Activated T-cell treated with anti-CD3 and anti-CD28 coated beads for 4 hours (primary cell): ENCODE measurements around the gene PLEKHG4B.
A peak's percentile ranks its signal among the peaks of the same experiment; 100 is the strongest.

ENCODE experiments used
- DNase-seq: peaks from one replicate; pipeline ENCODE4 v3.0.0-alpha.2; 2020

Gene PLEKHG4B

GRCh38 chr5:172841-173251 lies 80.9 kb downstream of the PLEKHG4B start:
- DNase-seq, result no peak

GRCh38 chr5:173392-174290 lies 81.7 kb downstream of the PLEKHG4B start:
- DNase-seq, result no peak

GRCh38 chr5:174291-174600 lies 82.3 kb downstream of the PLEKHG4B start:
- DNase-seq, result no peak

GRCh38 chr5:174876-175465 lies 83.0 kb downstream of the PLEKHG4B start:
- DNase-seq, result no peak

GRCh38 chr5:176296-176823 lies 84.4 kb downstream of the PLEKHG4B start:
- DNase-seq, result no peak

GRCh38 chr5:178110-178509 lies 86.1 kb downstream of the PLEKHG4B start:
- DNase-seq, result no peak

- DNase-seq, result no peak
These were observed 87.4 kb downstream of the PLEKHG4B start for GRCh38 chr5:179401-179800.

- no peak for DNase-seq
These were observed 88.4 kb downstream of the PLEKHG4B start for GRCh38 chr5:180286-180918.

GRCh38 chr5:181160-181559 lies 89.2 kb downstream of the PLEKHG4B start:
- no peak for DNase-seq

- DNase-seq, result no peak
These were observed 89.6 kb downstream of the PLEKHG4B start for GRCh38 chr5:181566-181965.

- DNase-seq, result no peak
These were observed 90.2 kb downstream of the PLEKHG4B start for GRCh38 chr5:182126-182525.

- DNase-seq, result no peak
These were observed 92.5 kb downstream of the PLEKHG4B start for GRCh38 chr5:184471-184870.

DNA sequence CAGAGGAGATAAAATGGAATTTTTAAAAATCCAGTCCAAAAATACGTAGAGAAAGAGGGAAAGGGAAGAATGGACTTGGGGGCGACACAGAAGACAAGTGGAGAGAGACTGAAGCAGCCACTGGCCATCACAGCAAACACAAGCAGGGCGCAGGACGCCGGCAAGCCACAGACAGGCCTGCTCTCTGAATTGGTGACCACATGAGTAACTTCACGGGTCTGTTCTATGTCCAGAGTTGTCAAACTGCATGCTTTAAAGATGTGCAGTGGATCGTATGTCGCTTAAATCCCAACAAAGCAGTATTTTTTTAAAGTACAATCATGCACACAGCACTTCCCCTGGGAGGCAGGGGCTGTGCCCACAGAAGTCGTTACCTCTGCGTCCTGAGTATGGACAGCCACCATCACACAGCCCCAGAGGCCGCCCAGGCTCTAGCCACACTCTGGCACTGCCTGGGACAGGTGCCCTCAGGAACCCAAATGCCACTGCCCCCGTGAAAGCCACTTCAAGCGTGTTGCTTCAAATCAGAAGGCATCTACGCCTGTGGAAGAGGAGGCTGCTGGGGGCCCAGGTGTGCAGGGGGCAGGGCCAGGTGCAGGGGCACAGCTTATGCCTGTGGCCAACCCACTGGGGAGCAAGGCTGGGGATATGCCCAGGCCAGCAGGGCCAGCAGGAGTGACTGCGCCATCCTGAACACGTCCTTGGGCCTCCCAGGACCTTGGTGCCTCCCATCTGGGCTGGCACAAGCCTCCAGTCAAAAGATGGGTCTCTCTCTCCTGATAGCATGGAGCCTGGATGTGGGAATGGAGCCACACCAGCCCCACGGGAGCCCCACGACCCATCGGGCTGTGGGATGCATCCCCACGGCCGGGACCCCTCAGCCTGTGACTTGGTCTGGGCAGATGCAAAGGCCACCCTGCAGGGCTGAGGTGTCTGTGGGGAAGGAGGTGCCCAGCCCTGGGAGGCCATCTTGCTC lies 93.4 kb downstream of the PLEKHG4B start:
- no peak for DNase-seq

GRCh38 chr5:186091-187041 lies 94.4 kb downstream of the PLEKHG4B start:
- no peak for DNase-seq

- no peak for DNase-seq
These were observed 95.1 kb downstream of the PLEKHG4B start for GRCh38 chr5:187042-187431.

DNA sequence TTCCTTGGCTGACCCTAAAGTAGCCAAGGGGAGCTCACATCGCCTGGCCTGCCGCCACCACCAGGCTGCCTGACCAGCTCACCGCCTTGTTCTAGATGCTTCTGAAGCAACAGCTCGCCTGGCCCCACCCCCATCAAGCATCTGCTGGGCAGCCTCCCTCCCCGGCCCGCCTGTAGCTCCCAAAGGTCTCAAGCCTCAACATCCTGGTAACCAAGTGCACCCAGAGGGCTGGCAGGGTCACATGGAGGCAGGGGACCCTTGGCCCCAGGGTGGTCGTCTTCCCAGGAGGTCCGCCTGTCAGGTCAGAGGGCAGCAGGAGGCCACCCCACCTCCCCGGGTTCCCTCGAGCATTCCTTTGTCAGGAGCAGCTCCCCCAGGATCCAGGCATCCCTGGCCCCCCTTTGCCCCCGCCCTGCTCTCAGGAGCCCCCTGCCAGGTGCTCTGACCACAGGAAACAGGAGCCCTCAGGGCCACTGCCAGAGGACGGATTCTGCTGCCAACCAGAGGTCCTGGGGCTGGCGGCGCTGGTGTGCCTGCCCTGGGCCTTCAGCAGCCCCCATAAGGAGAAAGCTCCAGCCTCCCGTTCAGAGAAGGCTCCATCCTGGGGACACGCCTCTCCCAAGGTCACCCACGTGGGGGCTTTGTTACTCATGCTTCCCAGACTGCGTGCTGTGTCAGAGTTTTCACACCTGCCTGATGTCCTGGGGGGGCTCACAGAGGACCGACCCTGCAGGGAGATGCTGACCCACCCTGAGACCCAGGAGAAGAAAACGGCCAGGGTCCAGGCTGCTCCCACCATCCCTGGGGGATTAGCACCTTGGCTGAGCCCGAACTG lies 95.9 kb downstream of the PLEKHG4B start:
- DNase-seq, result no peak

DNA sequence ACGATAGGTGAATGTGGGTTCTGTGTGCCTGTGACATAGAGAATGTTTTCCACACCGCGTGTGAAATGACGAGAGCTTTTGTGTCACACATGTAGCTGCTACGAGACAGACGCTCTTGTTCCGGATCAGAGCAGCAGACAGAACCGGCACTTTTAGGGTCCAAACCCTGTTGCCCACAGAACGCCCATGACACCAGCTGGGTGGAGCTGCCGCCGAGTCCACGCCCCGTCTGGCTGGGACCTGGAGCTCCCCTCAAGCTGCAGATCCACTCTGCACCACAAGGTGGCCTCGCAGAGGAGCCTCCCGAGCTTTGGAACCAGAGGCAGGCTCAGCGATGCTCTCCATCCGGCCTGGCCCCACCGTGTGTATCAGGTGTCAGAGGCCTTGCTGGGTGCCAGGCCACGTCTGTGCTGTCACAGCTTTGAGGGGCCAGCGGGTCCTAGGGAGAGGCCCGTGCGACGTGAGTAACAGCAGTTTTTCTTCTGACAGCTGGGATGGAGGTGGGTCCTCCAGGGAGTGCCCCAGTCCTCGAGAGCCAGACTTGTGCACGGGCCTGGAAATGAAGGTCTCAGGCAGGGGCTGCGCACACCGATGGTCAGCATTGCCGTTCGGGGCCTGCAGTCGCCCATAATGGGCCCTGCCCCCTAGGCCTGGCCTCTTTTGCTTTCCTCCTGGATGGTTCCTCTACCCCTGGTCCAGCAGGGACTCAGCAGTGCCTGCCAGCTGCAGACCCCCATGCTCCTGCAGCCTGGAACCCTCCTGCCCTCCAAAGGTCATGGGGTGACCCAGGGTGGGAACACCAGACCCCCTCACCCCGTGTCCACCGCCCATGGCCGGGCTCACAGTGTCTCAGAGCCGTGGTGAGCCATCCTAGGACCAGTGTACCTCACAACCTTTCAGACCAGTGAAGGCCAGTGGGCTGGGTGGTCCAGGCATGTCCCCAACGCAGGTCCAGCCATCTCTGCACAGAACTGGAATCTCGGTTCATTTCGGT lies 96.8 kb downstream of the PLEKHG4B start:
- DNase-seq, result peak; percentile 83

DNA sequence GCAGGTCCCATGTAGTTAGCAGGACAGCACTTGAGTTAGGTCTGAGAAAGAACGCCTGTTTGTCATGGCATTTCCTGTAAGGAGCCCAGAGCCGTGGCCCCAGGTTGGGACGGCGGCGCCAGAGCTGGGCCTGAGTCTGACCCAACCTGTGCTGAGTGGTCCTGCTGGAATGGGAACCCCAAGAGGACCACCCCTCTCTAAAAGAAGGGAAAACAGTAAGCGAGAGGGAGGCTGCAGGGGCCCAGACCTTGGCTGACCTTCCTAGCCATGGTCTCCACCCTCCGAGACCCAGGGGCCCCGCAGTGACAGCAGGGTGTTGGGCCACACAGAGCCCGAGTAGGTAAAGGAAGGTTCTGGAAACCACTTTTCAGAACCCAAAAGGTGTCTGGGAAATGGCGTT lies 97.5 kb downstream of the PLEKHG4B start:
- DNase-seq, result no peak

DNA sequence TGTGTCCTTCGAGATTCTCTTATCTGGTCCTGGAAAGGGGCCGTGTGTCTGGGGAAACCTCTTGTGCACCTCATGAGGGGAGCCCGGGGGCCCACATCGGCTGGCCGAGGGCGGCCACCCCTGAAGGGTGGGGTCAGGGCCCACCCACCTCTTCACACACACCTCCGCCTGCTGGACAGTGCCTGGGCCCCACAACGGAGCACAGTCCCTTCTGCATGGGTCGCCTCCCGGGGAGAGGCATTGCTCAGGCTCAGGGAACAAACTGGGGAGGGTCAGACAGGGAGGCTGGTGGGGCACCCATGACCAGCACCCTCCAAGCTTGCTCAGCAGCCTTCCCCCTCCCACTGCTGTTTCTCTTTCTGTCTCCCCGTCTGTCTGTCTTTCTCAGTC lies 98.0 kb downstream of the PLEKHG4B start:
- DNase-seq, result no peak
